ENCODE measurements around the gene KLK8.

GRCh38 chr19:51047031-51047335 is 45.6 kb upstream of the KLK8 start:
- TF ChIP-seq CTCF (IDR thresholded peaks at IDR 0.05), result no peak
- TF ChIP-seq POLR2A (IDR thresholded peaks at IDR 0.05; ENCODE audit: low read depth), result no peak

All from esophagus muscularis mucosa (tissue), 3 donors.